Measurements from ENCODE around the gene CREB3L2. TPM values are rescaled to one million over a fixed set of nuclear protein-coding genes. Genes with fewer than 3 reads are reported as not detected.
"Not testable (repeated sequence)": the region's sequence is repeated elsewhere in the genome, so short reads cannot be mapped to it uniquely, and the experiment has no call there.

Gene CREB3L2
- total and polyA plus RNA-seq, 8 donors: 6.6 to 38.4 (median 32.2) TPM

DNA sequence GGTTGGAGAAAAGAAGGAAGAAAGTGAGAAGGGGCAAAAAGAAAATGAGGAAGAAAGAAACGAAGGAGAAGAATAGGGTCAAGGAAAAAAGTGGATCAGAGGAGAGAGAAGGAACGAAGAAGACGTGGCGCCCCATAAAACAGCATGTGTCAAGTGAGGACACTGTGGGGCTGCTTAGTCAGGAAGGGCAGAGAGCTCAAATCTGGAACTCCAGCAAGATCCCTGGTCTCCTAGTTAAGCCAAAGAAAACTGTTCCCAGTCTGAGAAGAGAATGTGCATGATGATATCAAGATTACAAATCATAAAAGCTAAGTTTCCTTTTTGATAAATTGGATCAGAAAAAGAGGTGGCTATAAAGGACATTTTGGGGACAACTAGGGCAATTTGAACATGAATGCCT lies 33.0 kb downstream of the CREB3L2 start:
- no peak for FAIRE-seq
- ATAC-seq: no peak
- H3K27ac ChIP-seq: no peak overlapping the region

DNA sequence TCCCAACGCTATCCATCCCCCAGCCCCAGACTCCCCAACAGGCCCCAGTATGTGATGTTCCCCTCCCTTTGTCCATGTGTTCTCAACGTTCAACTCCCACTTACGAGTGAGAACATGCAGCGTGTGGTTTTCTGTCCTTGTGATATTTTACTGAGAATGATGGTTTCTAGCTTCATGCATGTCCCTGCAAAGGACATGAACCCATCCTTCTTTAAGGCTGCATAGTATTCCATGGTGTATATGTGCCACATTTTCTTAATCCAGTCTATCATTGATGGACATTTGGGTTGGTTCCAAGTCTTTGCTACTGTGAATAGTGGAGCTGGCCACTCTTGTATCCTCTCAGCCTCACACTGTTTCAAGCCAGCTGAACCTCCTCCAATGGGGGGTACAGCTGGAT lies 33.5 kb downstream of the CREB3L2 start:
- H3K27me3 ChIP-seq; DNase-seq; H3K9me3 ChIP-seq; H3K27ac ChIP-seq; H3K4me3 ChIP-seq; intact Hi-C loops (cut with DNase I); ATAC-seq; H3K36me3 ChIP-seq; FAIRE-seq: not testable (repeated sequence)
- H3K4me1 ChIP-seq: peaks cover 7 to 25% (median 25%) of the 10 kb centered on the region in 3 donors
- WGBS, 2 donors: 94 to 98% methylated on average over 4 of the region's 4 CpGs

More for the DNA sequence above, 33.0 kb downstream of the CREB3L2 start:
- TF ChIP-seq, protein P1, sequence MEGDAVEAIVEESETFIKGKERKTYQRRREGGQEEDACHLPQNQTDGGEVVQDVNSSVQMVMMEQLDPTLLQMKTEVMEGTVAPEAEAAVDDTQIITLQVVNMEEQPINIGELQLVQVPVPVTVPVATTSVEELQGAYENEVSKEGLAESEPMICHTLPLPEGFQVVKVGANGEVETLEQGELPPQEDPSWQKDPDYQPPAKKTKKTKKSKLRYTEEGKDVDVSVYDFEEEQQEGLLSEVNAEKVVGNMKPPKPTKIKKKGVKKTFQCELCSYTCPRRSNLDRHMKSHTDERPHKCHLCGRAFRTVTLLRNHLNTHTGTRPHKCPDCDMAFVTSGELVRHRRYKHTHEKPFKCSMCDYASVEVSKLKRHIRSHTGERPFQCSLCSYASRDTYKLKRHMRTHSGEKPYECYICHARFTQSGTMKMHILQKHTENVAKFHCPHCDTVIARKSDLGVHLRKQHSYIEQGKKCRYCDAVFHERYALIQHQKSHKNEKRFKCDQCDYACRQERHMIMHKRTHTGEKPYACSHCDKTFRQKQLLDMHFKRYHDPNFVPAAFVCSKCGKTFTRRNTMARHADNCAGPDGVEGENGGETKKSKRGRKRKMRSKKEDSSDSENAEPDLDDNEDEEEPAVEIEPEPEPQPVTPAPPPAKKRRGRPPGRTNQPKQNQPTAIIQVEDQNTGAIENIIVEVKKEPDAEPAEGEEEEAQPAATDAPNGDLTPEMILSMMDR (IDR thresholded peaks at IDR 0.05): no peak
- H3K36me3 ChIP-seq: no peaks in the 10 kb centered on the region
- H3K9me3 ChIP-seq: no peaks in the 10 kb centered on the region
- peaks cover 7 to 25% (median 23%) of the 10 kb centered on the region in 3 donors for H3K4me1 ChIP-seq
- intact Hi-C loops (cut with DNase I): no loop called here
- WGBS, 2 donors: 92 to 98% methylated on average over 4 of the region's 4 CpGs
- H3K27me3 ChIP-seq: no peaks in the 10 kb centered on the region
- H3K4me3 ChIP-seq: no peak overlapping the region
- DNase-seq: no peak

DNA sequence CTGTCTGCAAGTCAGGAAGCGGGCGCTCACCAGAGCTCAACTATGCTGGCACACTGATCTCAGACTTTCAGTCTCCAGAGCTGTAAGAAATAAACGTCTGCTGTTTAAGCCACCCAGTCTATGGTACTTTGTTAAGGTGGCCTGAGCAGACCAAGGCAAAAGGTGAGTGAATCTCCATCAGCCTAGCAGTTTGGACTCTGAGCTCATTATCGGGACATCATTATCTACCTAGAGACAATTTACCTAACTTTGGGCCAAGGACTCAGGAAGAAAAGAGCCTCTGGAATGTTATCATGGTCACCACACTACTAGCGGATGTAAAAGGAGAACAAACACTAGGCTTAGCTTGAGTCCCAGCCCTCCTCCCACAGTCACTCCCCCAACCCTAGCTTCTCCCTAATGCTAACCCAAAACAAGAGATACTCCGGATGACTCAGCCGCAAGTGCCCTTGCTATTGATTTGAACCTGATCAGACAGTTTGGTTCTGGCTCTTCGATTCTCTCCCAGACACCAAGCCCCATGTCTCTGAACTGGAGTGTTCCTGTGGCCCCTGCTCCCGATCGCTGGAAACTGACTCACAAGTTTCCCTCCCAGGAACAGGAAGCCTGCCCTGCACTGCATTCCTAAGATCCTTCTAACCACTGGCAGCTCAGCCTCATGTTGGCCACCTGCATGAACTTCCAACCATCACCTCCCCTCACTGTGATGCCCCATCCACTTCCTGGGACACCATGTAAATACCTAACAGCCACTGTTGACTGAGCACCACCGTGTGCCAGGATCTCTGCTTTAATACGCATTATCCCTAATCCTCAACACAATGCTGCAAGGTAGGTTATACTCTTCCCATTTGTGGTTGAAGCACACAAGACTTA lies 34.5 kb downstream of the CREB3L2 start:
- DNase-seq (no peak), ATAC-seq (no peak), FAIRE-seq (no peak)
- intact Hi-C loops (cut with DNase I): no loop called here
- no peaks in the 10 kb centered on the region for H3K9me3 ChIP-seq
- H3K4me1 ChIP-seq: peaks cover 7 to 26% (median 25%) of the 10 kb centered on the region in 3 donors
- no peaks in the 10 kb centered on the region for H3K36me3 ChIP-seq
- H3K27me3 ChIP-seq: no peaks in the 10 kb centered on the region
- 63 to 68% methylated on average over 12 of the region's 12 CpGs for WGBS, 2 donors
- no peak overlapping the region for H3K4me3 ChIP-seq
- TF ChIP-seq, protein P1 (IDR thresholded peaks at IDR 0.05): no peak
- H3K27ac ChIP-seq: no peak overlapping the region

DNA sequence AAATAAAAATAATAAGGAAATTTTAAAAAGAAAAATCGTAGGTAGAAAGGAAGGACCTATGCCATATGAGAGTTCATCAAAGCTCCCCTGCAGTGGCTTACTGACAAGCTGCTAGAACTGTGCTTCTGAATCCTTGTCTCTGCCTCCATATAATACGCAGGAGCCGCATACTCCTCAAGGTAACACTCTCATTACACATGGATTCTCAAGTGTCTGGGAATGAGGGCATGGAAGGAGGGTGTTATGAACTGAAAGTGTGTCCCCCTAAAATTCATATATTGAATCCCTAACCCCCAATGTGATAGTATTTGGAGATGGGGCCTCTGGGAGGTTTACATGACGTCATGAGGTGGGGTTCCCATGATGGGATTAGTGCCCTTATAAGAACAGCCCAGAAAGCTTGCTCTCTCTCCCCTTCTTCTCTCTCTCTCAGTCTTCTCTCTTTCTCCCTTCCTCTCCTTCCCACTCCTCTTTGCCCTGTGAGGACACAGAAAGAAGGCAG lies 35.2 kb downstream of the CREB3L2 start:
- Histone ChIP-seq H3K4me3 (no peak overlapping the region), H3K4me1 (peaks cover 7 to 26% (median 20%) of the 10 kb centered on the region in 3 donors), H3K36me3 (no peaks in the 10 kb centered on the region), H3K27me3 (no peaks in the 10 kb centered on the region), H3K27ac (no peak overlapping the region), H3K9me3 (no peaks in the 10 kb centered on the region)
- intact Hi-C loops (cut with DNase I): no loop called here
- no peak for ATAC-seq
- FAIRE-seq: no peak
- DNase-seq: no peak
- TF ChIP-seq, protein P1 (IDR thresholded peaks at IDR 0.05): no peak
- 88 to 91% methylated on average over 4 of the region's 4 CpGs for WGBS, 2 donors

DNA sequence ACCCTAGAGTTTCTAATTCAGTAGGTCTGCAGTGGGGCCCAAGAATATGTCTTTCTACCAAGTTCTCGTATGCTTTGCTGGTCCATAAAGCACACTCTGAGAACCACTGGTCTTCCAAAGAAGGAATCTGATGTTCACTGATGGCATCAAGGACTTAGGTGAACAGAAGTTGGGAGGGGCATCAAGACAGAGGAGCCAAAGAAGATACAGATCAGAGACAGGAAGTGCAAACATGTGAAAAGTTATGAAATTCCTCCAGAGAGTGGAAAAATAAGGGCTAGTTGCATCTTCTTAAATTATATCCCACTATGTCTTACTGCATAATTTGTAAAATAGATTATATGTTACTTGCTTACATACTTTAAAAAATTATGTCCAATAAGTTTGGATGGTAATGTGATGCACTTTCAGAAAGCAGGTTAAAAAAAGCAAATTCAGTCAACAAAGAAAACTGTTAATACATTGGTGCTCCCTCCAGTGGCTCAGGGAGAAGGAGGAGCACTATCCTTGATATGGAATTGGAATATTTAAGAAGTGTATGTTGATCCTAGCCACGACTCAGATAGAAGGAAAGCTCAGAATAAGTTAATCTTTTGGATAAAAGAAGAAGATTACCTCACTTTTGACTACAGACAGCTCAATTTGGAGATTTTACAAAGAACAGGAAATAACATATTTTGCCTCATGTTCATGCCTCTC lies 35.8 kb downstream of the CREB3L2 start:
- TF ChIP-seq, protein P1 (IDR thresholded peaks at IDR 0.05): no peak
- no peak overlapping the region for H3K4me3 ChIP-seq
- H3K36me3 ChIP-seq: no peaks in the 10 kb centered on the region
- no peaks in the 10 kb centered on the region for H3K27me3 ChIP-seq
- ATAC-seq (no peak), FAIRE-seq (no peak), DNase-seq (no peak)
- no peaks in the 10 kb centered on the region for H3K9me3 ChIP-seq
- H3K27ac ChIP-seq: no peak overlapping the region
- intact Hi-C loops (cut with DNase I): no loop called here
- peaks cover 7 to 20% (median 15%) of the 10 kb centered on the region in 3 donors for H3K4me1 ChIP-seq
- WGBS, 2 donors: 56 to 69% methylated on average over 2 of the region's 2 CpGs
